ENCODE results near the gene AATK.

DNA sequence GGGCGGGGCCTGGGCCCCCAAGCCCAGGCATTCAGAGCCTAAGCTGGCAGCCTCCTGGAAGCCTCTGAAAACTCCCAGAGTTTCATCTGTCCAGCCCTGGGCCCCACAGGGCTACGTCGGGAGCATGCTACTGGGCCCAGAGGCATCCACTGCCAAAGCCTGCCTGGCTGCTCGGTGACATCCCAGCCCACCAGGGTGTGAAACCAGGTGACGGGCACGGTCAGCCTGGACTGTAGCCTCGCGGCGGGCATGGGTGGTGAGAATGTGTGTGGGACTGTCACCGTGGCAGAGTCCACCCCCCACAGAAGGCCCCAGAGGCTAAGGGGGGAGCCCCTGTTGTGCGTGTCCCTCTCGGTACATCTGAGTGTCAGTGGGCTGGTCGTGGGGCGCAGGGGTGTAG lies 25.6 kb upstream of the AATK start:
- TF ChIP-seq CTCF (IDR thresholded peaks at IDR 0.05; ENCODE audit: extremely low read depth in 1 of 2, insufficient read depth in 1 of 2, low read depth in 1 of 2, low read length in 2 of 2) (no peak), EZH2 (IDR thresholded peaks at IDR 0.05; ENCODE audit: borderline replicate concordance, low read depth, low read length, severe bottlenecking) (no peak)

All from endothelial cell of umbilical vein (primary cell).